Measurements from ENCODE around the gene RABGAP1L.

RABGAP1L gene

DNA sequence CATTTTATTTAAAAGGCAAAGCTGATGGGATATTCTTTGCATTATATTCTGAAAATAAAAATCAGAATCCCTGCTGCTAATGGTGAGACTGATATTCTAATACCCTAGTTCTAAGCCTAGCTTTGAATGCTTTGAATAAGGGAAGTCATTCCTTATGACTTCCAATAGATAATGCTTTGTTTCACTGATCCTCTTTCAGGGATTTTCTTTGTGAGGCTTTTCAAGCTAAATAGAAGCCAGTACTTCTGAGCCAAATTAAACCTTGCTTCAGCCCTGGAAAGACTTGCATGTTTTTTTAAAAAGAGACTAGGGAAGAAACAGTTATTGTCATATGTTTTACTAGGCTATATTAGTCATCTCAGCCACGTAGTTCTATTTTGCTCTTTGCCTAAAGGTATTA, 771.9 kb downstream of the RABGAP1L start:
- no peak overlapping the region for H3K4me3 ChIP-seq (ENCODE audit: low read length, poor library complexity, severe bottlenecking)
- no peaks in the 10 kb centered on the region for H3K4me1 ChIP-seq (ENCODE audit: insufficient read depth, low read length, poor library complexity, severe bottlenecking)
- H3K4me2 ChIP-seq (ENCODE audit: low read depth, low read length, poor library complexity, severe bottlenecking) = no peak overlapping the region
- H3K36me3 ChIP-seq (ENCODE audit: insufficient read depth, low read length) = no peaks in the 10 kb centered on the region
- no peaks in the 10 kb centered on the region for H3K9me3 ChIP-seq (ENCODE audit: insufficient read depth, low read depth, low read length)
- no peak overlapping the region for H2AFZ ChIP-seq (ENCODE audit: low read length)
- H3K27me3 ChIP-seq (ENCODE audit: insufficient read depth, low read length, poor library complexity, severe bottlenecking) = no peaks in the 10 kb centered on the region
- no peaks in the 10 kb centered on the region for H4K20me1 ChIP-seq (ENCODE audit: insufficient read depth, low read length, poor library complexity, severe bottlenecking)
- TF ChIP-seq EZH2phosphoT487 (IDR thresholded peaks at IDR 0.05; ENCODE audit: borderline replicate concordance) = no peak
- TF ChIP-seq, protein P1, sequence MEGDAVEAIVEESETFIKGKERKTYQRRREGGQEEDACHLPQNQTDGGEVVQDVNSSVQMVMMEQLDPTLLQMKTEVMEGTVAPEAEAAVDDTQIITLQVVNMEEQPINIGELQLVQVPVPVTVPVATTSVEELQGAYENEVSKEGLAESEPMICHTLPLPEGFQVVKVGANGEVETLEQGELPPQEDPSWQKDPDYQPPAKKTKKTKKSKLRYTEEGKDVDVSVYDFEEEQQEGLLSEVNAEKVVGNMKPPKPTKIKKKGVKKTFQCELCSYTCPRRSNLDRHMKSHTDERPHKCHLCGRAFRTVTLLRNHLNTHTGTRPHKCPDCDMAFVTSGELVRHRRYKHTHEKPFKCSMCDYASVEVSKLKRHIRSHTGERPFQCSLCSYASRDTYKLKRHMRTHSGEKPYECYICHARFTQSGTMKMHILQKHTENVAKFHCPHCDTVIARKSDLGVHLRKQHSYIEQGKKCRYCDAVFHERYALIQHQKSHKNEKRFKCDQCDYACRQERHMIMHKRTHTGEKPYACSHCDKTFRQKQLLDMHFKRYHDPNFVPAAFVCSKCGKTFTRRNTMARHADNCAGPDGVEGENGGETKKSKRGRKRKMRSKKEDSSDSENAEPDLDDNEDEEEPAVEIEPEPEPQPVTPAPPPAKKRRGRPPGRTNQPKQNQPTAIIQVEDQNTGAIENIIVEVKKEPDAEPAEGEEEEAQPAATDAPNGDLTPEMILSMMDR (conservative IDR thresholded peaks at IDR 0.05; ENCODE audit: low read length) = no peak
- H3K9ac ChIP-seq (ENCODE audit: low read depth, low read length, poor library complexity, severe bottlenecking) = no peak overlapping the region
- H3K9me2 ChIP-seq (replicated peaks; ENCODE audit: low read depth, low read length) = no peaks in the 10 kb centered on the region
- no peaks in the 10 kb centered on the region for H3F3A ChIP-seq (ENCODE audit: low read depth)
- no peaks in the 10 kb centered on the region for H3K79me2 ChIP-seq (ENCODE audit: insufficient read depth, low read length)

DNA sequence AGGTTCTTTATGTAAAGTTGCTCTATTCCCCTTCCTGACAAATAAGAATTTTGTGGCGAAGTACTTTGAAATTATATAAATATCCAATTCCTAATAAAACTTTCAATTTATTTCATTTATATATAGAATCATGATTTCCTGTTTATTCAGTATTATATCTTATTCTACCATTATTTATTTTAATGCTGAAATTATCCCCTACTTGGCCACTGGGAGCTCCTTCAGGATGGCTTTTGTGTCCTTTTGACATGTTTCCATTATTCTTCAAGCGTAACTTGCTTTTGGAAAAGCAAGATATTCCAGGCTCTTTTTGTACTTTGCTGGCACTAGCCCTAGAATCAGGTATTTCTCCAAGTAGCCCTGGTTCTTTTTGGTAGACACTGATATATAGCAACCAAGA, 773.3 kb downstream of the RABGAP1L start:
- H4K20me1 ChIP-seq (ENCODE audit: insufficient read depth, low read length, poor library complexity, severe bottlenecking) = no peaks in the 10 kb centered on the region
- H2AFZ ChIP-seq (ENCODE audit: low read length) = no peak overlapping the region
- H3K9me3 ChIP-seq (ENCODE audit: insufficient read depth, low read depth, low read length) = no peaks in the 10 kb centered on the region
- no peak overlapping the region for H3K4me3 ChIP-seq (ENCODE audit: low read length, poor library complexity, severe bottlenecking)
- no peak overlapping the region for H3K4me2 ChIP-seq (ENCODE audit: low read depth, low read length, poor library complexity, severe bottlenecking)
- no peaks in the 10 kb centered on the region for H3K79me2 ChIP-seq (ENCODE audit: insufficient read depth, low read length)
- H3F3A ChIP-seq (ENCODE audit: low read depth) = no peaks in the 10 kb centered on the region
- TF ChIP-seq EZH2phosphoT487 (IDR thresholded peaks at IDR 0.05; ENCODE audit: borderline replicate concordance) = no peak
- TF ChIP-seq, protein P1 (conservative IDR thresholded peaks at IDR 0.05; ENCODE audit: low read length) = no peak; the same call in 1 of the 2 replicates
- no peaks in the 10 kb centered on the region for H3K27me3 ChIP-seq (ENCODE audit: insufficient read depth, low read length, poor library complexity, severe bottlenecking)
- no peak overlapping the region for H3K9ac ChIP-seq (ENCODE audit: low read depth, low read length, poor library complexity, severe bottlenecking)
- H3K9me2 ChIP-seq (replicated peaks; ENCODE audit: low read depth, low read length) = no peaks in the 10 kb centered on the region
- no peaks in the 10 kb centered on the region for H3K4me1 ChIP-seq (ENCODE audit: insufficient read depth, low read length, poor library complexity, severe bottlenecking)
- no peaks in the 10 kb centered on the region for H3K36me3 ChIP-seq (ENCODE audit: insufficient read depth, low read length)

DNA sequence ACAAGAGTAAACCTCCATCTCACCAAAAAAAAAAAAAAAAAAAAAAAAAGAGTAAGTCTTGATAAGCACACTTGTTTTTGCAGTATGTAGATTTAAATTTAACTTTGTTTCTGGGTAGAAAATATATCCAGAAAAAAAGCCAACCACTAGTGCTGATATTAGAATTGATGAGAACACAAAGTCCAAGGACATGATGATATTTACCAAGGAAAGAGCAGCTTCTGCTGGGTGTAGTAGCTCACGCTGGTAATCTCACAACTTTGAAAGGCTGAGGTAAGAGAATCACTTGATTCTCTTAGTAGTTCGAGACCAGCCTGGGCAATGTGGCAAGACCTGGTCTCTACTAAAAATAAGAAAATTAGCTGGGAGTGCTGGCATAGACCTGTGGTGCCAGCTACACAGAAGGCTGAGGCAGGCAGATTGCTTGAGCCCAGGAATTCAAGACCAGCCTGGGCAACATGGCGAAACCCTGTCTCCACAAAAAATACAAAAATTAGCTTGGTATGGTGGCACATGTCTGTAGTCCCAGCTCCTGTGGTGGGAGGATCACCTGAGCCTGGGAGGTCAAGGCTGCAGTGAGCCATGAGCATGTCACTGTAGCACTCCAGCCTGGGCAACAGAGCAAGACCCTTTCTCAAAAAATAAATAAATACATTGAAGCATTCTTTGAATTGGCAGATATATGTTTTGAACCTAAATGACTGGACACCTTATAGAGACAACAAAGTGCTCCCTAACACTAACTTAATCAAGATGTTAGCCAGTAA, 776.8 kb downstream of the RABGAP1L start:
- H2AFZ ChIP-seq (ENCODE audit: low read length) = no peak overlapping the region
- no peak overlapping the region for H3K4me3 ChIP-seq (ENCODE audit: low read length, poor library complexity, severe bottlenecking)
- no peaks in the 10 kb centered on the region for H3F3A ChIP-seq (ENCODE audit: low read depth)
- no peaks in the 10 kb centered on the region for H4K20me1 ChIP-seq (ENCODE audit: insufficient read depth, low read length, poor library complexity, severe bottlenecking)
- no peak for TF ChIP-seq EZH2phosphoT487 (IDR thresholded peaks at IDR 0.05; ENCODE audit: borderline replicate concordance)
- no peak overlapping the region for H3K9ac ChIP-seq (ENCODE audit: low read depth, low read length, poor library complexity, severe bottlenecking)
- H3K4me2 ChIP-seq (ENCODE audit: low read depth, low read length, poor library complexity, severe bottlenecking) = no peak overlapping the region
- no peaks in the 10 kb centered on the region for H3K79me2 ChIP-seq (ENCODE audit: insufficient read depth, low read length)
- no peaks in the 10 kb centered on the region for H3K9me3 ChIP-seq (ENCODE audit: insufficient read depth, low read depth, low read length)
- no peaks in the 10 kb centered on the region for H3K4me1 ChIP-seq (ENCODE audit: insufficient read depth, low read length, poor library complexity, severe bottlenecking)
- no peaks in the 10 kb centered on the region for H3K27me3 ChIP-seq (ENCODE audit: insufficient read depth, low read length, poor library complexity, severe bottlenecking)
- H3K36me3 ChIP-seq (ENCODE audit: insufficient read depth, low read length) = no peaks in the 10 kb centered on the region
- no peaks in the 10 kb centered on the region for H3K9me2 ChIP-seq (replicated peaks; ENCODE audit: low read depth, low read length)
